Type B pancreatic cell (in vitro differentiated cells): ENCODE results near the gene BNC2. TPM values are rescaled to one million over a fixed set of nuclear protein-coding genes. Genes with fewer than 3 reads are reported as not detected.

ENCODE experiments used
- DNase-seq: peaks from one replicate; pipeline ENCODE4 v3.0.0; 2021; ENCODE audit warnings: mixed read lengths; ENCODE audit not compliant: unreplicated experiment; ENCODE audit errors: extremely low spot score
- H3K27ac Mint-ChIP-seq: 2 replicates; pipeline ENCODE4 v1.8.0; 2021; ENCODE audit warnings: mild to moderate bottlenecking, mixed read lengths
- H3K27me3 Mint-ChIP-seq: 2 replicates; pipeline ENCODE4 v1.8.0; 2021; ENCODE audit warnings: mixed read lengths
- H3K36me3 Mint-ChIP-seq: 2 replicates; pipeline ENCODE4 v1.8.0; 2021; ENCODE audit warnings: mixed read lengths
- H3K4me1 Mint-ChIP-seq: one replicate; pipeline ENCODE4 v1.8.0; 2021; ENCODE audit warnings: mixed read lengths; ENCODE audit not compliant: unreplicated experiment
- H3K4me3 Mint-ChIP-seq: 2 replicates; pipeline ENCODE4 v1.8.0; 2021; ENCODE audit warnings: mild to moderate bottlenecking, mixed read lengths
- H3K9me3 Mint-ChIP-seq: 2 replicates; pipeline ENCODE4 v1.8.0; 2021; ENCODE audit warnings: mixed read lengths
- total RNA-seq: library from RNA; stranded (reverse); gene quantifications from 2 replicates; pipeline ENCODE4 v1.2.1, GENCODE V29; 2021; ENCODE audit warnings: low replicate concordance
- TF ChIP-seq, protein P1 (sequence below): fragments of 200-600 bp; sonication (generic); conservative IDR thresholded peaks from 2 replicates; pipeline ENCODE4 v1.5.0; 2021; ENCODE audit warnings: antibody characterized with exemption, mild to moderate bottlenecking

BNC2 gene
- total RNA-seq, 1 donor from 2014 or later, result 80.9 TPM

DNA sequence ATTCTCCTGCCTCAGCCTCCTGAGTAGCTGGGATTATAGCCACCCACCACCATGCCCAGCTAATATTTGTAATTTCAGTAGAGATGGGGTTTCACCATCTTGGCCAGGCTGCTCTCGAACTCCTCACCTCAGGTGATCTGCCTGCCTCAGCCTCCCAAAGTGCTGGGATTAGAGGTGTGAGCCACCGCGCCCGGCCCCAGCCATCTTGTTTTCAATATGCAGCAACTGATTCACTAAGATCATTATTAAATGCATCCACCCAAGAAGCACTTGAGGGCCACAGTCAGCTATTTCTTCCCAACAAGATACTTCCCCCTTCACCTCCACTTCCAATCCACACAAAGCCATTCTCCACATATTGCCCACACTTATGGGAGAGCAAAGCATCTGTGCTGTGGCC, 115.8 kb downstream of the BNC2 start:
- Mint-ChIP-seq H3K36me3 (no peaks in the 10 kb centered on the region), H3K27ac (no peak overlapping the region), H3K4me3 (no peak overlapping the region), H3K27me3 (no peaks in the 10 kb centered on the region), H3K9me3 (no peaks in the 10 kb centered on the region), H3K4me1 (peaks cover 22% of the 10 kb centered on the region)
- TF ChIP-seq, protein P1, sequence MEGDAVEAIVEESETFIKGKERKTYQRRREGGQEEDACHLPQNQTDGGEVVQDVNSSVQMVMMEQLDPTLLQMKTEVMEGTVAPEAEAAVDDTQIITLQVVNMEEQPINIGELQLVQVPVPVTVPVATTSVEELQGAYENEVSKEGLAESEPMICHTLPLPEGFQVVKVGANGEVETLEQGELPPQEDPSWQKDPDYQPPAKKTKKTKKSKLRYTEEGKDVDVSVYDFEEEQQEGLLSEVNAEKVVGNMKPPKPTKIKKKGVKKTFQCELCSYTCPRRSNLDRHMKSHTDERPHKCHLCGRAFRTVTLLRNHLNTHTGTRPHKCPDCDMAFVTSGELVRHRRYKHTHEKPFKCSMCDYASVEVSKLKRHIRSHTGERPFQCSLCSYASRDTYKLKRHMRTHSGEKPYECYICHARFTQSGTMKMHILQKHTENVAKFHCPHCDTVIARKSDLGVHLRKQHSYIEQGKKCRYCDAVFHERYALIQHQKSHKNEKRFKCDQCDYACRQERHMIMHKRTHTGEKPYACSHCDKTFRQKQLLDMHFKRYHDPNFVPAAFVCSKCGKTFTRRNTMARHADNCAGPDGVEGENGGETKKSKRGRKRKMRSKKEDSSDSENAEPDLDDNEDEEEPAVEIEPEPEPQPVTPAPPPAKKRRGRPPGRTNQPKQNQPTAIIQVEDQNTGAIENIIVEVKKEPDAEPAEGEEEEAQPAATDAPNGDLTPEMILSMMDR, result no peak
- no peak for DNase-seq

DNA sequence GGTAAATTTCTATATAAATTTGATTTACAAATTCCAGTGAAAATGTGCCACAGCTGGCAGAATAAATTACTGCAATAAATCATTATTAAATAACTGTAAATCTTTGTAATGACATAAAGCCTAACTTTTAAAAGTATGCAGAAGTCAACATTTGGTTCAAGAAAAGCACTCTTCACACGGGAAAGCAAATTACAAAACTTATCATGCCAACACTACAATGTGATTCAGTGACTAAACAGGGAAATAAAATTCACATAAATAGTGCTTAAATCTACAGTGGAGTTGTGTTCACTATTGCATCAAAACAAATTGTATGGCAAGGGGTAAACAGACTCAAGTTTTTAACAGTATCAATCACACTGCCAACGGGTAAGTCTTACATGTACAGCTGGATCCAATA, 117.2 kb downstream of the BNC2 start:
- peaks cover 28% of the 10 kb centered on the region for H3K4me1 Mint-ChIP-seq
- H3K27ac Mint-ChIP-seq, result no peak overlapping the region
- no peak for DNase-seq
- no peaks in the 10 kb centered on the region for H3K27me3 Mint-ChIP-seq
- H3K36me3 Mint-ChIP-seq, result no peaks in the 10 kb centered on the region
- H3K9me3 Mint-ChIP-seq, result no peaks in the 10 kb centered on the region
- H3K4me3 Mint-ChIP-seq, result no peak overlapping the region
- TF ChIP-seq, protein P1, result no peak

DNA sequence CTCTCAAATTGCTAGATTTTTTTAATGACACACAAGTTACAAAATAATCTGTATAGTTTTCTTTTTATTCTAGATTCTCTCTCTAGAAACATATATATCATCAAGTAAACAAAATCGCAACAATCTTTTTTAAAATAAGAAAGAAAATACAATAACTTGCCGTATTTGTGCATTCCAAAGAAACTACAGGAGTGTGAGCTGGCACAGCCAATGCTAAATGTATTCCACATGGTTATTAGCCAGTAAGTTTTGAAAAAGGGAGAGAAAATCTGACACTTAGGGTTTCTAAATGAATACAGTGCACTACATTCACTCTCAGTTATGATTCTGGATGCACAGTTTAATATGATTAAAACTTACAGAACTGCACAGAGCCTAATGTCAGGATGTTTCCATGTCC, 117.9 kb downstream of the BNC2 start:
- TF ChIP-seq, protein P1, result no peak
- Mint-ChIP-seq H3K27me3 (peaks cover 3% of the 10 kb centered on the region), H3K4me3 (no peak overlapping the region), H3K27ac (no peak overlapping the region), H3K4me1 (peaks cover 28% of the 10 kb centered on the region), H3K36me3 (peaks cover 4% of the 10 kb centered on the region), H3K9me3 (no peaks in the 10 kb centered on the region)
- DNase-seq, result no peak

DNA sequence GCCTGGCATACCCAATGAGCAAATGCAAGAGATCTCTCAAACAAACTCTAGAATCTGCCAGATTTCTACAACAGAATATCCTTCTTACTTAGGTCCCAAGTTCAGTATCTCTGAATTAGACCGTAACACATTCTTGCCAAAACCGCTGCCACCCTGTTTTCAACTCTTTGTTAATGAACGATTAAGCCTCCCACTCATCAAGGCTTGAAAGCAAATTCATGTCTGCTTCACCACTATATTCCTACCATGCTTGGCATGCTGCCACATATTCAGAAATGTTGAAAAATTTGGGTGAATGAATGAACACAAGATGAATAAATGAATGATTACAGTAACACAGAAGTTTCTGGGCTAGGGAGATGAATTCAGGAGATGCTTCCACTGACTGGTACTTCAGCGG, 119.9 kb downstream of the BNC2 start:
- Mint-ChIP-seq H3K27me3 (peaks cover 3% of the 10 kb centered on the region), H3K27ac (no peak overlapping the region), H3K4me3 (no peak overlapping the region), H3K4me1 (peaks cover 22% of the 10 kb centered on the region), H3K9me3 (no peaks in the 10 kb centered on the region), H3K36me3 (peaks cover 4% of the 10 kb centered on the region)
- TF ChIP-seq, protein P1, result no peak
- no peak for DNase-seq

DNA sequence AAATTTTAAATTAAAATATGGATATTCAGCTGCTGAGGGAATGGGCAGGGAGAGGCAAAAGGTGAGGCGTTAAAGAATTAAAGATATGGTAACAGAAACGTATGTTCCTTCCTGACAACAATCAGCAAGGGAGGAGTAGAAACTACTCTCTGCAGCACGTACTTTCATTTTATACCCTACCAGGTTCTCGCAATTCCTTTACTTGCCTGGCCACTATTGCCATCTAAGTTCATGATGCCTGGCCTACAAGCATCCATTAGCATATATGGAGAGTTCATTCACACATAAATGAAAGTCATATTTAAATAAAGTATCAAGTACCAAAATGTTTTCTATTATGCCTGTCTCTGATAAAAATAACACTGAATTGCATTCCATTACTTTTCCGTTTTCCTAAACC, 125.1 kb downstream of the BNC2 start:
- DNase-seq, result no peak
- TF ChIP-seq, protein P1, result no peak
- Mint-ChIP-seq H3K4me1 (peaks cover 18% of the 10 kb centered on the region), H3K9me3 (no peaks in the 10 kb centered on the region), H3K27me3 (peaks cover 3% of the 10 kb centered on the region), H3K4me3 (no peak overlapping the region), H3K36me3 (peaks cover 4% of the 10 kb centered on the region), H3K27ac (no peak overlapping the region)

DNA sequence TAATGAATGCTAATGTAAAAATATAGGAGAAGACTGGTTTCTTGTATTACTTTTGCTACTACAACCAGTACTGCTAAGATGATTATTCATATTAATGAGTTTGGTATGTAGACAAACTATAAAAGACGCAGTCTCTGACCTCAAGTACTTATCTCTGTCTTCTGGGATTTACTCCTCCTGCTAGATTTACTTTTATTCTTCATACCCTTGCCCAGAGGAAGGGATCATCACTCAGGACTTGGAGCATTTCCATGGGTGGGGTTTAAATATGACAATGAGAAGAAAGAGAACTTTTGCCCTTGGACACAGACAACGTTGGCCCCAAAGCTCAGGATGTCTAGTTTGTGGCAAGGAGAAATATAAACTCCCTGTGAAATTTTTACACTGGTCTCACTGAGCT, 126.1 kb downstream of the BNC2 start:
- TF ChIP-seq, protein P1, result no peak
- H3K4me1 Mint-ChIP-seq, result peaks cover 17% of the 10 kb centered on the region

More for the DNA sequence above, 126.1 kb downstream of the BNC2 start:
- Mint-ChIP-seq H3K27me3 (peaks cover 3% of the 10 kb centered on the region), H3K27ac (no peak overlapping the region), H3K36me3 (peaks cover 4% of the 10 kb centered on the region), H3K9me3 (no peaks in the 10 kb centered on the region), H3K4me3 (no peak overlapping the region)
- DNase-seq, result no peak
